ENCODE results near the gene MRPS12.
"Not testable (repeated sequence)": the region's sequence is repeated elsewhere in the genome, so short reads cannot be mapped to it uniquely, and the experiment has no call there.

Gene MRPS12

DNA sequence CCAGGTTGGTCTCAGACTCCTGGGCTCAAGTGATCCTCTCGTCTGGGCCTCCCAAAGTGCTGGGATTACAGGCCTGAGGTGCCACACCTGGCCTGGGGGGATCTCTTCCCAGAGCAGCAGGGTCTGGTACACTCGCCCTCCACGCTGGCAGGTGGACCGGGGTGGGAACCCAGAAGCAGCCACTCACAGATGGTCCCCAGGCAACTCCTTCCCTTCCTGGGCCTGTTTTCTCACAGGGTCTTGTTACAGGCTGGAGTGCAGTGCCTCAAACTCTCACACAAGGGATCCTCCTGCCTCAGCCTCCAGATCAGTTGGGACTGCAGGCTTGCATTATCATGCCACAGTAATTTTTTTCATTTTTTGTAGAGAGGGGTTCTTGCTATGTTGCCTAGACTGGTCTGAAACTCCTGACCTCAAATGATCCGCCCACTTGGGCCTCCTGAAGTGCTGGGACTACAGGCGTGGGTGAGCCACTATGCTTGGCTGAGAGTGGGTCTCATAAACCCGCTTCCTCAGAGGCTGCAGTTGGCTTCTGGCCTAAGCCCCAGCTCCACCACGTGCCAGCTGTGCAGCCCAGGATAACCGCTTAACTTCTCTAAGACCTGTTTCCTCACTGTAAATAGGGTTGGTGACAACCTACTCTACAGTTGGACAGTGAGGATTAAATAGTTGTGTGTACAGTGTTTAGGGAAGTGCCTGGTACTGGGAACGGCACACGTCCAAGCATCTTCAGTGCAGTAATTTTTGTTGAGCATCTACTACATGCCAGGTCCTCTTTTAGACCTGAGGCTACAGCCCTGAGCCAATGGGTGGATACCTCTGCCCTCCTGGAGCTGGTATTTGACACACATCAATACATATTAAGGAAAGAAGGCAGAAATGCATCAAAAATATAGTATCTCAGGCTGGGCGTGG is 17.9 kb upstream of the MRPS12 start:
- DNase-seq: no peak

DNA sequence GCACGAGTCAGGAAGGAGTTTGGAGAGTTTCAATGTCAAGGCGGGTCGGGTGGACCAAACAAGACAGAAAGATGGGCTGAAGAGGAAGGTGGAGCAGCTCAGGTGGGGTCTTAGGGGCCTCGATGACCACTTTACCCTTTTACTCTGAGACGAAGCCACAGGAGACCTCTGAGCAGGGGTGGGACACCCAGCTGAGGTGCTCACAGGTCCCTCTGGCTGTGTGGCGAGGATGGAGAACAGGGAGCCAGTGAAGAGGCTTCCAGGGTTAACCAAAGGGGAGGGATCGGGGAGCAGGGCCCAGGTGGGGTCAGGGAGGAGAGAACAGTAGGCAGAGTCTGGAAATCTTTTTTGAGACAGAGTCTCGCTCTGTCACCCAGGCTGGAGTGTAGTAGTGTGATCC is 16.8 kb upstream of the MRPS12 start:
- DNase-seq: no peak

DNA sequence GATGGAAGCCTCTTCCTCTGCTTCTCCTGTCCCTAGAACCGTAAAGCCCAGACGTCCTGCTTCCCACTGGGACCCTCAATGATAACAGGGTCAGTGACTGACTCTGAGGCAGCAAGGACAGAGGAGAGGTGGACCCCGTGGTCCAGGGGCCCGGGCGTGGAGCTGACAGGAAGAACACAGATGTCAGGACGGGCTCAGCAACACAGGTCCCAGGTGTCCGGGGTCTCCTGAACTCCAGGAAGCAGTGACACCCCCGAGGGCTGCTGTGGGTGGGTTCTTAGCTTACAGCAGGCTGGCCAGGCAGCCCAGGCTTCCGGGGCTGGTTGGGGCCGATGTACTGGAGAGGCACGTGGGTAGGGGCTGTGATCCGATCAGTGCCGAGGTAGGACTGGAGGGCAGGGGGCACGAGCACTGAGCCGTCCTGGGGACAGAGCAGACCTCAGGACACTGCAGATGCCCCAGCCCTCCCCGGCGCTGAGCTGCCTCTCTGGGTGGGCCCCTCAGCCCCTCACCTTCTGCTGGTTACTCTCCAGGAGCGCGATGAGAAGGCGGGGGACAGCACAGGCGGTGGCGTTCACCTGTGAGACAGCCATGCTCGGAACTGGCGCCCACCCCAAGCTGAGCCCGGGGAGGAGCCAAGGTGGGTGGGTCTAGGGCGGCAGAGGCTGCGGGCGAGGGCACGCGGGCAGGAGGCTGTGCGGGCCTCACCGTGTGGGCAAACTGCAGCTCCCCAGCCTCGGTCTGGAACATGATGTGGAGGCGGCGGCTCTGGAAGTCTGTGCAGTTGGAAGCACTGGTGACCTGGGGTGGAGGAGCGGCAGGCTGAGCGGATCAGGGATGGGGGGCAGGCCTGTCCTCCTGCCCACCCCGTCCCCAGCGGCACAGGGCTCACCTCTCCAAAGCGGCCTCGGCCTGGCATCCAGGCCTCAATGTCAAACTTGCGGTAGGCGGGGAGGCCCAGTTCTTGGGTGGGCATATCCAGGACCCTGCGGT is 15.1 kb upstream of the MRPS12 start:
- DNase-seq: no peak

DNA sequence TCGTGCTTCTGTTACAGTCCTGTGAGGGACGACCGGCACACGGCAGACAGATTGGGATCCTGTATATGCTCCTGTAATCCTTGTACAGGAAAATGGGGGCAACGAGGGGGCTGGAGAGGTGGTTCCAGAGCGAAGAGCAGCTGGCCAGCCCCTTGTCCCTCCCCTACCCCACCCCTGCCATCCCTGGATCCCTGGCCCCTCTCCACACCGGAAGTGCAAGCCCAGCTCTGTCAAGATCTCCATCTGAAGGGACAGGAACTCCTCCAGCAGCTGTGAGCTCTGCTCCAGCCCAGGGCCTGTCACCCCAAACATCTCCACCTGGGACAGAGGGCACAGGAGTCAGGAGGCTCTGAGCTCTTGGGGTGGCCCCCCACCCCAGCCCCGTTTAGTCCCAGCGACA is 13.2 kb upstream of the MRPS12 start:
- no peak for DNase-seq

DNA sequence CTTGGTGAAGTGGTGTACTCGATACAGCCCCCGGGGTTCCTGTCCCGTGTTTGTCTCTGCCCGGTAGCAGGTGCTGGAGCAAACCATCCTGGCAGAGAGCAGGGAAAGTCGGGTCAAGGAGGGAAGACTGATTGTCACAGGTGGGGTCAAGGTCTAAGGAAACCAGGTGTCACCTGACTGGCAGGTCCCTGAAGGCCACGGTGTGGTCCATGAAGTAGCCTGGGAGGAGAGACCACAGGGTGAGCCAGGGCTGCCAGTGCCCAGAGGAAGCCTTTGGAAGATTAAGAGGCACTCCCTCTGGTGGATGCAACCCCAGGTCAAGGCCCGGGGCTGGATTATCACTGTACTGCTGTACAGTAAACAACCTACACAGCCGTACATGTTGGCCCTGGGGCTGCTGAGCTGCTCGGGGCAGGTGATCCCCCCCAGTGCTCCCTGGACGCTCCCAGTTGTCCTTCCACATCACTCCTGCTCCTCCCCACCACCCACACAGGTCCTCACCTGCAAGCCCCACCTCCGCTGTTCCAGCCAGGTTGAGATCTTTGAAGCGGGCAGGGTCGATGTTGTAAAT is 12.7 kb upstream of the MRPS12 start:
- DNase-seq: no peak

DNA sequence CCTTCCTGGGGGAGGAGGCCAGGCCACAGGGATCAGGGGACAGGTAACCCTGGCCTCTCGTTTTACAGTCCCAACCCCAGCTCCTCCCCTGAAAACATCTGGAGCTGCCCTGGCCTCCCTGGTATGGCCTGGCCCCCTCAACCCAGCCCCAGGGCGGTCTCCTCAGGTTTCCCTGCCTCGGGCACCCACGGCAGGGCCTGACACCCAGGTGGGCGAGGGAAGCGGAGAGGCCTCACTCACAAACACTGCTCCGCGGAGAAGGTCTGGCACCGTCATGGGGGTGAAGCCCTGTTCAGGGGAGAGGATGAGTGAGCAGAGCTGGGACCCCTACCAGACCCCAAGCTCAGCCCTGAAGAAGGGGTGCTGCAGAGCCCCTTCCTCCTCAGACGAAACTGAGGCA is 12.2 kb upstream of the MRPS12 start:
- DNase-seq: no peak

DNA sequence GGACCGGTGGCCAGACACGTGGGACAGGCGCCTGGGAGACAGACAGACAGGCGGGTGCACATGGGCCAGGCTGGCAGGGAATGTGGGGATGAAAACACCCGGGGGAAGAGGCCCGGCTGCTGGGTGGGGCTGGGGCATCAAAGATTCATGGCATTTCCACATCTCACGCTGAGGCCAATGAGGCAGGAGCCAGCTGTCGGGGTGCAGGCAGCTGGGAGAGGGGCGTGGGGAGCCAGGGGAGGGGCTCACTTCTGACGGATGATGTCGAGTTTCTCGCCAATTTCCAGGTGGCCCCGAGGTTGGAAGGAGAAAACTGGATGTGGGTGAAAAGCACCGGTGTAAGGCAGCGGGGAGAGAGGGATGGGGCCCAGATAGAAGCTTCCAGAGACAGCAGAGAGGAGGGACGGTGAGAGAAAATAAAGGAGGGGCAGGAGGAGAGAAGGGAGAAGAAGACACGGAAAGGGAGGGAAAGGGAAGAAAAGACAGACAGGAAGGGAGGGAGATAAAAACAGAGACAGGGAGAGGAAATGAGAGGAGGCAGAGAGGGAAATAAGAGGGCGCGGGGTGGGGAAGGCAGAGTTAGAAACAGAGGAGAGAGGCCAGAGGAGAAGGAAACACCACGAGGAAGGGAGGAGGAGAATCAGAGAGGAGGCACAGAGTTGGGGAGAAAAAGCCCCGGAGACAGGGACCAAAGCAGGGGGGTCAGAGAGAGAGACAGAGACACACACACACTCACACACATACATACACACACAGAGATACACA is 10.7 kb upstream of the MRPS12 start:
- no peak for DNase-seq

DNA sequence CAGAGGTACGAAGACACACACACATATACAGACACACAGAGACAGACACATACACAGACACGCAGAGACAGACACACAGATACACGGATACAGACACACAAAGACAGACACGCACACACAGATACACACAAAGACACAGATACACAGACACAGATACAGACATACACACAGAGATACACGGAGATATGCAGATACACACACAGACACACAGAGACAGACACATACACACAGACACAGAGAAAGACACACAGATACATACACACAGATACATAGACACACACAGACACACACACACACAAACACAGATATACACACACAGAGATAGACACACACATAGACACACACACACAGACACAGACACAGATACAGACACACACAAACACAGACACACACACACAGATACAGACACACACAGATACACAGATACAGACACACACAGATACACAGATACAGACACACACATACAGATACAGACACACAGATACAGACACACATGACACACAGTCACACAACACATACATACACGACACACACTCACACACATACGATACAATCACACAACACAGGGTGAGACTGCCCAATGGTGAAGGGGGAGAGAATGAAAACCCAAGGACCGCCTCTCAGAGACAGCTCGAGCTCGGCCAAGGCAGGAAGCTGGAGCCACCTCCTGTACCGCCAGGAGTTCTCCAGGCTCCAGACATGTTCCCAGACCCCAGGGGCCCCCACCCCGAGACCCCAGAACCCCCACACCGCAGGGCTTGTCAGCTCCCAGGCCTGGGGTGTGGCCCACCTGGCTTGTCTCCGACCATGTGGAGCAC is 9.9 kb upstream of the MRPS12 start:
- DNase-seq: no peak

DNA sequence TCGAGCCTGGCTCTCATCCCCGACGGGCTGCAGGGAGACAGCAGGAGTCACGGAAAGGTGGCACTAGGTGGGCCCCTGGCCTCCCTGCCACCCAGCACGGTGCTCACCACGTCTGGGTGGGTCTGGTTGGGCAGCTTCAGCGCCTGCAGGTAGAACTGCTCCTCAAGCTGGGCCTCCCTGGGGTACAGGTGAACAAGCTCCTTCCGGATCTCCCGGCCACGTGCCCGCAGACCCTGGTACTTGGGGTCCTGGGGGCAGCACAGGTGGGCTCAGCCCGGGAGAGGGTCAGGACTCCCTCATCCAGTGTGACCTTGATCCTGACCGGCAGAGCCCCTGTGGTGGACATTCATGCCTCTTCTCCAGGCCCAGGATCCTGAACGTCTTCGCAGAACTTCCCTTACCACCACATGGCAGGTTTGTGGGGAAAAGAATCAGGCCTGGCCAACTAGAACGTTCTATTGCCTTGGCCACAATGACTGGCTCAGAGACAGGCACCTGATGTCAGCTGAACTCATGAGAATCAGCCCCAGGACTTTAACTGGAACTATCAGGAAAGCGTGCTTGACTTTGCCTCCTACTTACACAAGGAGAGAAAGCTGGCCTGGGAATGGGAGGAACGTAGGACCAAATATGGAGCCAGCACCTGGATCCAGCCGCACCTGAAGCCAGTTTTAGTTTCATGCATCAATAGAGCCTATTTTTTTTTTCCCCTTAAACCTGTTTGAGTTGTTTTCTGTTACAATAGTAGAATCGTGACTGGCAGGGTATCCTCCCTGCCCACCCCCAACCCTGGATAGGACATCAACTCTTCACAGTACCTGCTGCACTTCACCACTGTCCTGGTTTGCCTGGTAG is 9.1 kb upstream of the MRPS12 start:
- DNase-seq: no peak

DNA sequence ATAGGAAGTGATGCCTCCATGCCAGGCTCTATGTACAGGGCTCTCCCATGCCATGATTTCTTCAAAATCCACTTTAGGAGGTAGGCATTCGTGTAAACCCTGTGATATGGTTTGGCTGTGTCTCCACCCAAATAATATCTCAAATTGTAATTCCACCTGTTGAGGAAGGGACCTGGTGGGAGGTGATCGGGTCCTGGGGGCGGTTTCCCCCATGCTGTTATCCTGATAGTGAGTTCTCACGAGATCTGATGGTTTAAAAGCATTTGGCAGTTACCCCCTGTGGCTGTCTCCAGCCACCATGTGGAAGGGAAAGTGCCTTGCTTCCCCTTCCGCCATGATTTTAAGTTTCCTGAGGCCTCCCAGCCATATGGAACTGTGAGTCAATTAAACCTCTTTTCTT is 8.3 kb upstream of the MRPS12 start:
- DNase-seq: no peak

DNA sequence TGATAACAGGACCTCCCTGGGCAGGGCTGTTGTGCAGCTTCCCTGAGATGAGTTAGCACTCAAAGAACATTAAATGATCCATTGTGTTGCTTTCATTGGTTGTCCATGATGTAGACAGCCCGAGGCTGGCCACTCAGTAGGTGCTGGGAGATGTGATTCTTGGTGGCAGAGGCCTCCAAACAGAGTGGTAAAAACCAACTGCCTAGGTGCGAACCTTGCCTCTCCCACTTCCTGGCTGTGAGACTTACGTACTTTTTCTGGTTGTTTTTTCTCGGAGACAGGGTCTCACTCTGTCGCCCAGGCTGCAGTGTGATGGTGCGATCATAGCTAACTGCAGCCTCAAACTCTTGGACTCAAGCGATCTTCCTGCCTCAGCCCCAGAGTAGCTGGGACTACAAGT is 6.4 kb upstream of the MRPS12 start:
- no peak for DNase-seq

DNA sequence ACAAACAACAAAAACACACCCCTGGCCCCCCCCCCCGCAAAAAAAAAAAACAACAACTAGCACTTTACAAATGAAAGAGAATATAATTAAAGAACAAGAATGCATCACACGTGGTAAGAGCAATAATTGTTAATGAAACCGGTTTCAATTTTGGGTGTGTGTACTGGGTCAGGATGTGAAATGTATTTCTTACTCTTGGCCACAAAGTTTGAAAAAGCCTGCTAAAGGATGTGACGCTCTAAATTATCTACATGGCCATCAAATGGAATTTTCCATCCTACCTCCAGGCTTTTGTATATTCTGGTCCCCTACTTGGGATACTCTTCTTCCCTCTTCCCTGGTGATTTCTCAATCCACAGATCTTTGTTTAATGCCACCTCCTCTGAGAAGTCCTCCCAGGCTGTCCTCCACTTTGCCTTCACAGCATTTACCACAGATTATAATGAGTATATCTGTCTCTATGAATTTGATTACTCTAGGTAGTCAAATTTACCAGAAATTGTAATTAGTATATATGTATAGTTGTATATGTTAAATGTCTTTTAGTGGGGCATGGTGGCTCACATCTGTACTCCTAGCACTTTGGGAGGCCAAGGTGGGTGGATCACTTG is 2.2 kb upstream of the MRPS12 start:
- no peak for DNase-seq

DNA sequence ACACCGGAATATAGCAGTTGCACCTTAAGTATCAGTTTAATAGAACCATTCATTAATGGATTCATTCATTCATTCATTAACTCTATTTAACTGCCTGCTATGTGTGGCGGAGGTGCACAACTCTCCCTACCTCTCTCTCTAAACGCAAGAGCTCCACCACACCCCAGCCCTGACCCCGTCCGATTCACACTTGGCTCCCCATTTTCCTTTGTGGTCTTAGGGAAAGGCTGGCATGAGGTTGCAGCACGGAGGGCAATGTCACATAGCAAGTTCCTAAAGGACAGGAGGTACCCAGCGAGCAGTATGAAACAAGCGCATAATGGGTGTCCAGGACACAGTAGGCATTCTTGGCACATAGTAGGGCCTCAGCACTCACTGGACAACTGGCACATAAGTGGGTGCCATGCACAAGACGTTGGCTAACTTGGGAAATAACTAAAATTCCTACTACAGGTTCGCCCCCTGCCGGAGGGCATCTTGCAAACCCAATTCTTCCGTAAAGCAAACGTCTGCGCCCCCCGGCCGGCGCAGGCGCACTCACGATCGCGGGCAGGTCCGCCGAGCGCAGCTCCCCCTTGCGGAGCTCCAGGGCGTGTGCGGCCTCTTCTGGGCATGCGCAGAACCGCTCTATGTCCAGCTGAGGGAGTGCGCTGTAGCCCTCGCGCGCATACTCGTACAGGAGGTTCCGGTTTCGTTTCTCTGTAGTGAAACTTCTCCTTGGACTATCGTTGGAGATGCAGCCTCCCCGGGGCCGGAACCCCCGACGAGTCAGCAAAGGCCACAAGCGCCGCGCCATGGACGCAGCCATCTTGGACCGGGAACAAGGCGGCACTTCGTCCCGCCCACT is 592 bp upstream of the MRPS12 start, which contains the start of gene SARS2:
Gene SARS2, minus strand, starts transcription at position 835 of the 847 bp plus-strand sequence. Its CDS starts 27 bp downstream, at position 808.
- DNase-seq: peak; percentile 96

DNA sequence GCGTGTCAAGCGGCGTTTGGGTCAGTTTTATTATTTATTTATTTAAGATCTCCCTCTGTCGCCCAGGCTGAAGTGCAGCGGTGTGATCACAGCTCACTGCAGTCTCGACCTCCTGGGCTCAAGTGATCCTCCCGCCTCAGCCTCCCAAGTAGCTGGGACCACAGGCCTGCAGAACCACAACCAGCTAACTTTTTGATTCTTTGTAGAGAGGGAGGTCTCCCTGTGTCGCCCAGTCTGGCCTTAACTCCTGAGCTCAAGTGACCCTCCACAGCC is 713 bp downstream of the MRPS12 start:
- DNase-seq: no peak

DNA sequence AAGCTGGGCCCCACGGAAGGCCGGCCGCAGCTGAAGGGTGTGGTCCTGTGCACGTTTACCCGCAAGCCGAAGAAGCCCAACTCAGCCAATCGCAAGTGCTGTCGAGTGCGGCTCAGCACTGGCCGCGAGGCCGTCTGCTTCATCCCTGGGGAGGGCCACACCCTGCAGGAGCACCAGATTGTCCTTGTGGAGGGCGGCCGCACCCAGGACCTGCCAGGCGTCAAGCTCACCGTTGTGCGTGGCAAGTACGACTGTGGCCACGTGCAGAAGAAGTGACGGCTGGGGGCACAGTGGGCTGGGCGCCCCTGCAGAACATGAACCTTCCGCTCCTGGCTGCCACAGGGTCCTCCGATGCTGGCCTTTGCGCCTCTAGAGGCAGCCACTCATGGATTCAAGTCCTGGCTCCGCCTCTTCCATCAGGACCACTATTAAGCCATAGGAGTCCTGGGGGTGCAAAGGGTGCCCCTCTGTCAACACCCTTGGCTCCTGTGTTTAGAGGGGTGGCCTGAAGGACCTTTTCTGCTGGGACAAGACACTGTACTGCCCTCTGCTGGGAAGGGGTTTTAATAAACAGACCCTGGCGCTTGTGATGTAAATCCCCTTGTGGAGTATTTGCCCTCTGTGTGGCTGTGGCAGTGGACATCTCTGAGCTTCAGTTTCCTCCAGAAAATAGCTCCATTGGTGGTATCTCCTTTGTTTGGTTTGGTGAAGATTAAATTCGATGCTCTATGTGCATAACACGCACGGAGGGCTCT is 1.9 kb downstream of the MRPS12 start:
- peak; percentile 15 for DNase-seq

DNA sequence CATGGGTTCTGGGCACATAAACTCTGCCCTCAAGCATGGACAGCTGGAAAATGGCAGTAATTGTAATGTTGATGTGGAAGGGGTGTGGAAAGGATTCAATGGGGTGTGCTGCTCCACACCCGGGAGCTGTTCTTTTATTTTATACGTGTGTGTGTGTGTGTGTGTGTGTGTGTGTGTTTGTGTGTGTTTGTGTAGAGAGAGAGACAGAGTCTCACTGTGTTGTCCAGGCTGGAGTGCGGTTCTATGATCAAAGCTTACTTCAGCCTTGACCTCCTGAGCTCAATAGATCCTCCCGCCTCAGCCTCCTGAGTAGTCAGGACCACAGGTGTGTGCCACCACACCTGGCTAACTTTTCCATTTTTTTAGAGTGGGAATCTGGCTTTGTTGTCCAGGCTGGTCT is 2.8 kb downstream of the MRPS12 start:
- no peak for DNase-seq

DNA sequence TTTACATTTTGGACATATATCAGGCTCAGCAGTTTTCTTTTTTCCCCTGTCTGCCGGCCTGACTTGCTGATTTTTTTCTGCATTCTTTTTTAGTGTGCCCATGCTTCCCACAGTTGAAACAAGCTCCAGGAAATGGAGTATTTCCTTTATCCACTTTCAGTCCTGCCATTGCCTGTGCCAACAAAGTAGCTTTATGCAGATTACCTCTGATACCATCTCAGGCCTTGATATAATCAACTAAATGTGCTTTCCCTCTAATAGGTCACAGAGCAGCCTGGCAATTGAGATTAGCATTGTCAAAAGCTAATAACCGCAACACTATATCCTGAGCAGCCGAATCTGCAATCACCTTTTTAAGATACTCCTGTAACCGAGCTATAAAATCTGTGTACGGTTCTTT is 9.2 kb downstream of the MRPS12 start:
- no peak for DNase-seq

DNA sequence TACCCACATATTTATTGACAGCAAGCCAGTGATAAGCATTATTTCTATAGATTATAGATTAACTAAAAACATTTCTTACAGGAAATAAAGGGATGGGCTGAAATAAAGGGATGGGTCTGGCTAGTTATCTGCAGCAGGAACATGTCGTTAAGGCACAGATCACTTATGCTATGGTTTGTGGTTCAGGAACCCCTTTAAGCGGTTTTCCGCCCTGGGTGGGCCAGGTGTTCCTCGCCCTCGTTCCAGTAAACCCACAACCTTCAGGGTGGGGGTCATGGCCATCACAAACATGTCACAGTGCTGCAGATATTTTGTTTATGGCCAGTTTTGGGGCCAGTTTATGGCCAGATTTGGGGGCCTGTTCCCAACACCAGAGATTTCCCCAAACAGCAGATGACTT is 10.7 kb downstream of the MRPS12 start:
- not testable (repeated sequence) for DNase-seq

DNA sequence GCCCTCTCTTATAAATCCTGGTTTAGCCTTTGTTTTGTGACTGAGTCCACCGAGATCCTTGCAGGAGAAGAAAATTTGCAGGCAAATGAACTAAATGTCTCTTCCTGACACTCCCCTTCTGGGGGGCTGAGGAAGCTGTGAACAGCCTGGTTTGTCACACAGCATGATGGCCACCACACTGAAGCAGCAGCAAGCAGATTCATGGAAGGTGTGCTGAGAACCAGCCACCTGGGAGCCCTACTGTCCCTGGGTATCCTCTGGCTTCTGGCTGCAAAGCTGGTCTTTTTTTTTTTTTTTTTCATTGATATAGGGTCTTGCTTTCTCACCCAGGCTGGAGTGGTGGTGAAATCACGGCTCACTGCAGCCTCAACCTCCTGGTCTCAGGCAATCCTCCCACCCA is 11.2 kb downstream of the MRPS12 start:
- DNase-seq: no peak

Measured in NCI-H1694 treated with DMSO at 0.1 percent for 48 hours (cell line).